HTR-8/SVneo (cell line): ENCODE measurements around the gene RACGAP1.

Experiments
- DNase-seq: peaks from one replicate; pipeline ENCODE4 v3.0.0; 2011; ENCODE audit warnings: low spot score, mixed read lengths; ENCODE audit not compliant: insufficient read length
- FAIRE-seq: peaks from 2 replicates; lab custom pipeline; 2011; peaks lifted over from hg19 to GRCh38; lab: Jason Lieb, UNC

Gene RACGAP1

GRCh38 chr12:49948866-49949845 lies 76.1 kb downstream of the RACGAP1 start:
- FAIRE-seq (no peak), DNase-seq (no peak)

GRCh38 chr12:49947593-49948226 lies 77.6 kb downstream of the RACGAP1 start:
- DNase-seq (no peak), FAIRE-seq (no peak)

- DNase-seq (no peak), FAIRE-seq (no peak)
Observed at GRCh38 chr12:49946497-49946896, 78.8 kb downstream of the RACGAP1 start.

GRCh38 chr12:49946086-49946485 lies 79.2 kb downstream of the RACGAP1 start:
- no peak for FAIRE-seq
- no peak for DNase-seq

DNA sequence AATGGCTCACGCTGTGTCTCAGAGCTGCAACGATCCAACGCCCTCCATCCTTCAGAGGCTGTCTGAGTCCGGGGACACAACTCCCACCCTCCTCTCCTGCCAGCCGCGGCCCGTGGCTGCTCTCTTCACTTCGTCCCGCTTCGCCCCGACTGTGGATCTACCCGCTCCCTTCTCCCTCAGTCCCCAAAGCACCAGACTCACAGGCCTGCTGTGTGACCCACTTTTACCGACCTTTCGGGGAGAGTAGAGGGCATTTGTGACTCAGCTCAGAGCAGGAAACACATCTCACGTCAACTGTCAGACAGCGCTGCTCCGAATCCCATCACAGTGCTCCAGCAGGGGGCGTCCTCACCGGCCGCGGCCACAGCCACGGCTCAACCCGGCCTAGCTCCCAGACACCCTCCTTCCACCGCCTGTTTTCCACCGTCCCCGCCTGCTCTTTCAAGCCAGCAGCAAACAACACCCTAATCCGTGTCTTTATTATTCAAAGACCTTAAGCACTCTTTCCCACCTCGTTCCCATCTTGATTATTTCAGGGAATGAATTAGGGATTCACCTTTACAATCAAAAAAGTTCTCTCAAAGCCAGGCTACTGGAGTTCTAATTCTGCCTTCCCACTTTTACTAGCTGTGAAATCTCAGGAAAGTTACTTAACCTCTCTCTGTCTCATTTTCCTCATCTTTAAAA lies 79.8 kb downstream of the RACGAP1 start:
- FAIRE-seq = peak; percentile 80
- peak; percentile 89 for DNase-seq

GRCh38 chr12:49944718-49945117 lies 80.6 kb downstream of the RACGAP1 start:
- FAIRE-seq (no peak), DNase-seq (no peak)

GRCh38 chr12:49944046-49944445 lies 81.2 kb downstream of the RACGAP1 start:
- FAIRE-seq (no peak), DNase-seq (no peak)

GRCh38 chr12:49943625-49943960 lies 81.7 kb downstream of the RACGAP1 start:
- DNase-seq (no peak), FAIRE-seq (no peak)

DNA sequence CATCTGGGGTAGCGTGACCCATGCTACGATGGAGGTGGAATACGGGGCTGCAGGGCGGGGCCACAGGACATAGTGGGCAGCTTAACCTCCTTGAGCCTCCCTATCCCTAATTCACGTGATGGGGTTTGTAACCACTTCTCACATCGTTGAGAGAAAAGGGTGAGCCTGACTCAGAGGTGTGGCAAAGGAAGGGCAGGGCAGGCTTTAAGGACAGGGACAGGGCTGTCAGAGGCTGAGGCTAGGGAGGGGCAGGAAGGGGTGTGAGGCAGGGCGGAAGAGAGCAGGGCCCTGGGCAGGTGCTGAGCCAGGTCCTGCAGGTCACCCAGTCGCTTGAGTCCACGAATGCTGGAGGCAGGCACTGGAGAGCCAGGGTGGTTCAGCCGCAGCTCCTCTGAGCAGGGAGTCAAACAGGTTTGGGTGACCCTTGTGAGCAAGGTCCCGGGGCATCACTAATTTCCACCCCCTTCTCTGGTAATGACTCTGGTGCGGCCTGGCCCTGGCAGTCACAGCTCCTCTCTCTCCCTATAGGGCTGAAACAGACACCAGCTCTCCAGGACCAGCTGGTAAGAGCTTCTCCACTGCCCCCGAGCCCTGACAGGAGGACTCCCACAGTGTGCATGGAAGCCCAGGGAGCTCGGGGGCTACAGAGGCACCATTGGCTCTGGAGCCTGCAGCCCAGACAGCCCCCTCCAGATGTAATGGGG lies 82.2 kb downstream of the RACGAP1 start:
- FAIRE-seq = no peak
- no peak for DNase-seq

- DNase-seq (no peak), FAIRE-seq (no peak)
Observed at GRCh38 chr12:49942512-49942893, 82.8 kb downstream of the RACGAP1 start.

- DNase-seq = no peak
- no peak for FAIRE-seq
Observed at GRCh38 chr12:49941556-49942511, 83.5 kb downstream of the RACGAP1 start.

DNA sequence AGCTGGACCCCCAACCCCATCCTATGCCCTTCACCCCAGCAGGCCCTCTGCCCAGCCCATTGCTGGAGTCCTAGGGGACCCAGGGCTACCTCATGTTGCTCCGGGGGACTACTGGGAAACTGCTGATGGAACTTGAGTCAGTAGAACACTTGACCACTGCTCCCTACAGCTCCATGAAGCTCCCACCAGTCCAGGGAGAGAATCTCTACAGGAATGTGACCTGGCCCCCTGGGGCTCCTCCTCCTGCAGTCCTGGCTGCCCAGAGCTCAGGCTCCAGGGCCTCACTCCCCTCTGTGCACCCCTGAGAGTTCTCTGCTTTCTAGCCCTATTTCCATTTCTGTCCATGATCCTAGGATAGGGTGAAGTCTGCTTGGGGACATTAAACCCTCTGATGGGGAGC lies 85.6 kb downstream of the RACGAP1 start:
- no peak for DNase-seq
- no peak for FAIRE-seq

- FAIRE-seq (no peak), DNase-seq (no peak)
Observed at GRCh38 chr12:49939307-49939706, 86.0 kb downstream of the RACGAP1 start.
